Measurements from ENCODE around the gene PSD2.

The PSD2 gene

DNA sequence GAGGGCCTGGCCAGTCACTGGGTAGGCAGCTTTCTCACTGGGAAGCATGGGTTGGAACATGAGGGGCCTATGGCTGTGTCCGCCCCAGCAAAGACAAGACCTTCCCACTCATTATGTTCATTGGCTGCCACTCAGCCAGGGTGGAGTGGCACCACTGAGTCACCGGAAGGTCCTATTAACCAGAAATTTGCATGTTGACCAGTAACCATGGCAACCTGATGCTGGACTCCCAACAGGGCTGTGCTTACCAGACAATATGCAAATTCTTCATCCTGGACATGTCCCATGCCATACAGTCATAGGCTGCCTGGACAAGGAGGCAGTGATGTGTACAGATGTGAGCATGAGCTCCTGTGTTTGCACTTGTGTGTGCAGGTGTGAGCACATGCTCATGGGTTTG is 66.7 kb downstream of the PSD2 start:
- no peak for DNase-seq

DNA sequence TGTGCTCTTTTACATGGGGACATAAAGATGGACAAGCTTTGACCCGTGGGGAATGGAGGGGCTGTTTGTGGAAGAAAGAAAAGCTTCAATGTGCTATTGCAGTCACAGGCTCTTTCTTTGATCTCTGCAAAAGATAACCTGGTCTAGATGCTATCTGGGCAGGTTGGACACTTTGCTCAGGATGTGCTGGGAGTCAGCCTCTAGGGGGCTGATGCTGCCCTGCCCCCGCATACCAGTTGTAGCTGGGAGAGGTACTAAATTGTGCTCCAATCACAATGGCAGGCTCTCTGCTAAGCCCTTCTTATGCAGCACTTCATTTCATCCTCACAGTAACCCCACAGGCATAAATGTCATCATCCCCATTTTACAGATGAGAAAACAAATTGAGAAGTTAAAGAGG is 67.2 kb downstream of the PSD2 start:
- no peak for DNase-seq

DNA sequence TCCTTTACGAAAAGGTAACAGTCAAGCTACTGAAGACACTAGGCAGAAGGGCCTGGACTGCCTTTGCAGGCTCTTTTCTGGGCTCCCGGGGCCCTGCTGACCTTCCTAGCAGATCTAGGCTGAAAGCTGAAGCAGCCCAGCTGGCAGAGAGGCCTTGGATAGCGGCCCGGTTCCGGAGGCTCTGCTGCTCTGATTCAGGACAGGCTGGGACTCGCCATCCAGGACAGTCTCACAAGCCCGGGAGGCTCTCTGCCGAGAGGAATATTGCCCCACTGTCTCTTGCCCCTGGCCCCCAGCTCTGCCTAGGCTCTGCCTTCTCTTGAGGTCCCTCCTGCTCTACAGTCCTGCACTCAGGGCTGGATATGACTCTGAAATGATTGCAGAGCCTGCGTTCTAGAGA is 67.8 kb downstream of the PSD2 start:
- no peak for DNase-seq

DNA sequence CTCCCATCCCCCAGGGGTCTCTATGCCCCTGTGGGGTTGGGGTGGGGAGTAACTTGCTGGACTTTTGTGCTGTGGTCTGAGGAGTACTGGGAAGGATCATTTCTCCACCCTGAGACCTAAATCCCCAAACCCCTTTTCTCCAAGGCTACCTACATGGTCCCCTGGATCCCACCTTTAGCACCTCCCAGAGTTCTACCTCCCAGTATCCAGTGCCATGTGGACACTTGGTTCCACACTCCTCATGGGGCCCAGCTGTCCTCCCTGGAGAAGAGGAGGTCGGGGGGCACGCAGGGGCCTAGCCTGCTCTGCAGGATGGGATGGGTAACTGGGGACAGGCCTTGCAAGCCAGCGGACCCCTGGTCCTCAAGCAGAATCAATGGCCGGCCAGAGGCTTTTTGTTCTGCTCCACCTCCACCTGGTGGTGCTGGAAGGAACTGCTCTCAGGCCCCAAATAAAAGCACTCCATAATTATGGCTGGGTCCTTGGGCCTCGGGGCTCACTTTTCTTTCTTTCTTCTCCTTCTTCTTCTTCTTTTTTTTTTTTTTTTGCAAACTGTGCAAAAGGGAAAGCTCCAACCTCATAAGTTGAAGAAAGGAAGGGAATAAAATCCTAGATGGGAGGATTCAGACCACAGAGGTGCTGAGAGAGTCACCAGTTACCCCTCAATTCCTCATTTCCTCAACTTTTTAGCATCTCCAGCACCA is 68.4 kb downstream of the PSD2 start:
- DNase-seq: peak; percentile 40

DNA sequence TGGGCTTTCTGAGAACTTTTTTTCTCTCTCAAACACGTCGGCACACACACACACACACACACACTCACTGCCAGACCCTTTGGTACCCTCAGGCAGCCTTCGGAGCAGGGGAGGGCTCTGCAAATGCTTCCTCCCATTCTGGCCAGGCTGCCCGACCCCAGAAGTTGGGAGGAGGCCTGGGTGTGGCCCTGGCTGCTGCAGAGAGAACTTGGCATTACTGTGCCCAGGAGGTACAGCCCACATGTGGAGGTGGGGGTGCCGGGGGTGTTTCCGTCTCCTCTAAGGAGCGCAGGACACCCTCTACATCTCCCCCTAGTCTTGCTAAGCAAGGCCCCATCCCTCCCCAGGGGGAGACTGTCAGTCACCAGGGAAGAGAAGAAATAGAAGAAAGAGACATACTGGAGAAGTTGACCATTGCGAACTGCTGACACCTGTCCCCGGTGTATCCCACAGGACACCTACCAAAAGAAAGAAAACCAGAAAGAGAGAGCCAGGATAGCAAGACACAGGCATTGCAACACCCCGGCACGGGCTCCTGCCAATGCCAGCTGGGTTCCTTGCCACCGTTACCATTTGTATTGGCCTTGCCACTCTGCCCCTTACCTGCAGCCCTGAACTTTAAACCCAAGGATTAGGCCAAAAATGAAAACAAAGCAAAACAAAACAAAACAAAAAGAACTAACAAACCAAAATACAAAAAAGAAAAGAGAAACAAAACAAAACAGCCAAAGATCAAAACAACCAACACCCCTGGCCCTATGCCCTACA is 69.3 kb downstream of the PSD2 start:
- DNase-seq: no peak

DNA sequence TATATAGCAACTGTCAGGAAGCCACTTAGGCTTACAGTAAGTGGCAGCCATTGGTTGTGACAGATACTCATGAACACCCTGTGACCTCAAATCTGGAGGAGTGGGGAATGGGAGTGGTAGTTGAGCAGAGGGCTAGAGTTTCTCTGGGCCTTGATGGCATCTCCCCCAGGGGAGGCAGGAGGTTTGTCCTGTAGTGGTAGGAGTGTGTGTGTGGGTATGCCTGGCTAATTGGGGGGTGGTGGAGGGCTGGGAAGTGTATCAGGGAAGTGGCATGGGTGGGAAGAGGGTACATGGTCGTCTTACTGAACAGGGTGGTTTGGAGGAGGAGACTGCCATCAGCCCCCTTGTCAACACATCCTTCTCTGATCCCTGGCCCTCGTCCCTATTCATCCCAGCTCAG is 71.5 kb downstream of the PSD2 start:
- DNase-seq: no peak

DNA sequence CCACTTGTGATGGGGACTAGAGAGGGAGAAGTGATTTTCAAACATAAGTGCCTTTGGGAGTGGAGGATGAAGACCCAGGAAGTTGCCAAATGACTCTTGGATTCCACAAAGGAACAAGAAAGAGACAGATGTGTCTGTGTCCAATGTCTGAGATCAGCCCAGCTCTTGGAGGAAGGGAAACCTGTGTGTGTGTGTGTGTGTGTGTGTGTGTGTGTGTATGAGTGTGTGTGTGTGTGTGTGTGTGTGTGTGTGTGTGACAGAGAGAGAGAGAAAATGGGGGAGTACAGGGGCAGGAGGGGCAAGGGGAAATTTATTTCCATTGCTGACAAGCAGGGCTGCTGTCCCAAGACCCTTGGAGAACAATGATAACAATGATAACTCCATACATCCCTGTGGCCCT is 72.0 kb downstream of the PSD2 start:
- no peak for DNase-seq

DNA sequence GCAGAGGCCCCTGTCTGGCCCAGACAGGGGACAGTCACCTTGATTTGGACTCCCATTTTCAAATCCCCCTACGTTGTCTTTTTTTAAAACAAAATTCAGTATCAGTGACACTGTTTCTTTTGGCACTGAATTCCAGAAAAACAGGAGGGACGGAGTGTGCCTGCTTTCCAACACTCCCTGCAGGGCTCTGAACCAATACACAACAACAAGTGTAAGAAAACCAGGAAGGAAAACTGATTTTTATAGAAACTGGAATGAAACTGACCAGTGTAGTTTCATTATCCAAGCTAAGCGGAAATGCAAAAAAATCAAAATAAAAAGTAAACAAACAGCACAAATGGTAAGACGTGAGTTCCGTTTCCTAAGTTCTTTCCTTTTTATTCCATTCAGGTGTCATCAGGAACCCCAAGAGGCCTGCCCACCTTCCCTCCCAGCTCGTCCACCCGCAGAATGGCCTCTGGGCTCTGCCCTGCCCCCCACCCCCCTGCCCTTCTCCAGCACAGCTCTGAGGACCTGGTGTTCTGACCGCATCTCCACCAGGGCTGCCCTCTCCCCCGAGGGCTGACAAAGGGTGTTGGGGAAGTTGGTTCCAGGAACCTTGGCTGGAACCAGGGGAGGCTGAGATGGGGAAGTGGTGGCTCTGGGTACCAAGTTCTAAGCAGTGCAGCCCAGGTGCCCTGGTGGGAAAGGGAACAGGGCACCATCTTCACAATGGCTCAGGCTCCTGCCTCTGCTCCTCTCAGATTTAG is 73.6 kb downstream of the PSD2 start:
- DNase-seq: no peak

DNA sequence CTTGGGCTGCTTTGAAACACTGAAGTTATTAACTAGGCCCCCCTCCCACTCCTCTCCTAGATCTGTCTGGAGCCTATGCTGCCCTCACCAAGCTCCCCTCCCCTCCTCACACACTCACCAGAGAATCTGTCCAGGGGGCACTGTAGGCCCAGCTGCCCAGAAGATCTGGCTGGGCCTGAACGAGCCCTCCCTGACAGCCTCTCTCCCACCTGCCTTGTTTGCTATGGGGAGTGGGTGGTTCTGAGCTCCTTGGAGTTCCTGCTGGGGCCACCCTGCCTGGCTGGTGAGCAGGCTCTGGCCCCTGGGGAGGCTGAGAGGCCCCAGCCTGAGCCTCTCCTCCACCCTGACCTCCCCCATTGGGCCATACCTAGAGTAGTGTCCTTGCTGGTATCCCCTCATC is 75.1 kb downstream of the PSD2 start:
- no peak for DNase-seq

DNA sequence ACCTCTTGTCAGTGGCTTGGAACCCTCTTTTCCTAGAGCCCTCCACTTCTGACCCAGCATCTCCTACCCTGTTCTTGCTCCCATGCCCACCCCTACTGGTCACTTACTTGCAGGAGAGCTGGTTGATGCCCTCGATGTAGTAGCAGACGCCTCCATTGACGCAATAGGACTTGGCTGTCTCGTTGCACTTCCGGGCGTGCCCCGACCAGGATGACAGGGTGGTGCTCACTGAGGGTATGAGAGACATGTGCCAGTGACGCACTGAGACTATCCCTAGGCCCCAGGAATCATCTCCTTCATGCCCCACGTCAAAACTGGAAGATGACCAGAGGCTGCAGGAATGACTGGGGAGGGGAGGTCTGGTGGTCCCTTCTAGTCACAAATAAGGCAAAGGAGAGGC is 76.0 kb downstream of the PSD2 start:
- DNase-seq: no peak

DNA sequence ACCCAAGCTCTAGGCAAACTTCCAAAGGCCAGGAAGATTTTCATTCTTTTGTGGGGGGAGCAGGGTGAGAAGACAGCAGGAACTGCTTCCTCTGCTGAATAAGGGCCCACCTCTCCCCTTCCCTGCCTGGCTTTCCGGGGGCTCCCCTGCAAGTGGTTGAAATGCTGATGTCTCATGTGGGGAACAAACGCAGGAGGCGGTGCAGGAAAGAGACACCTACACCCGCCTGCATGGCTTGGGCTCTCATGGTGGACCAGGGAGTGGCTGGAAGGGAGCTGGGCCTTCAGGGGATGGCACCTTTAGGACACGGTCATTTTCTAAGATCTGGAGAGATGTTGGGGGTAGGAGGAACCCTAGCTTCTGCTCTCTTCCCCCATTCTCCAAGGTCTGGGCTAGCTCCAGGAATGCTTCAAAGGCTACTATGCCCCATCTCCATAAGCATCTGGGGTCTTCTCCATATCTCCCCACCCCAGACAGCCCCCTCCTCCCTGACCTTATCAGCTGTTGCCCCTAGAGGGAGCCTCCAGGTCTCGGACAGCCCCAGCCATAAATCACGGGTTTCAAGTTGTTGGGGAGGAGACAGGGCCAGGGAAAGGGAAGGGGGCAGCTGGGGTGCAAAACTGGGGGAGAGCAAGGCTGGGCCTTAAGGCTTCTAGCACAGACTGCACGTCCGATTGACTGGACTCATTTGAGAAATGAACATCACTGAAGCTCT is 76.6 kb downstream of the PSD2 start:
- no peak for DNase-seq

DNA sequence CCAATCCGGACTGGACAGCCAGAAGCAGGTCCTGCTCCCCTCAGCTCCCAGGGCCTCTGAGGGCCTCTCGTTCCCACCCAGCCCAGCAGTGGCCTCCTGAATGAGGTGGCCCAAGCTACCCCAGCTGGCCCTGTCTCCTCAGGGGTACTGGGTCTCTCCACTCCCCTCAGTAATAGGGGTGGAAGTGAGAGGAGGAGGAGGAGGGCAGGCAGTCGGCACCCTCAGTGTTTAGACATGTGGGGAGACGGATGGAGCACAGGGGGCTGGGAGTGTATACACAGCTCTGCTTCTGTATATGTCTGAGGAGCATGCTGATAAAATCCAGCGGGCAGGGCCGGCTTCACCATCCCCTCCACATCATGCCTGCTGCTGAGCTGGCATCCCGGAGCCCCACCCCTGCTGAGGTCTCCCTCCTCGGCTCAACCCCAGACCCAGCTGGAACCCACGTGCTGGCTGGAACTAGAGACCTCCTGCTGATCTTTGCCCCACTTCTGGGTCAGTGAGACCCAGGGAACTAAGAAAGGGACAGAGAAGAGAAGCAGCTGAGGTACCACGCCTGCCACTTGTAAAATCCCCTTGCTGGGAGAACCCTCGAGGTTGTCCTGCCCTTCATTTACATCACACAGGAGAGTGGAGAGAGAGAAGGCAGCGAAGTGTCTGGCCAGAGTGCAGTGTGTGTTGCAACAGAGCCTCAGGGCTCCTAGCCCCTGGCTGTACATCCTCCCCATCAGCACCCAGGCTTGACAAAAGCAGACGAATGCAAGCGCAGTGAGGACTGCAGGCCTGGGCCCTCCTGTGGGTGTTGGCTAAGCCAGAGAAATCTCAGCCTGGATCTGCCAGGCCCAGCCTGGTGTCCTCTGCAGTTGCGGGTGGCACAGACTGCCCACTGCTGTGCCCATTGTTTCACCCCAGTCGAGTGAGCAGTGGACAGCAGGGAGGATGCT is 77.5 kb downstream of the PSD2 start:
- DNase-seq: no peak

DNA sequence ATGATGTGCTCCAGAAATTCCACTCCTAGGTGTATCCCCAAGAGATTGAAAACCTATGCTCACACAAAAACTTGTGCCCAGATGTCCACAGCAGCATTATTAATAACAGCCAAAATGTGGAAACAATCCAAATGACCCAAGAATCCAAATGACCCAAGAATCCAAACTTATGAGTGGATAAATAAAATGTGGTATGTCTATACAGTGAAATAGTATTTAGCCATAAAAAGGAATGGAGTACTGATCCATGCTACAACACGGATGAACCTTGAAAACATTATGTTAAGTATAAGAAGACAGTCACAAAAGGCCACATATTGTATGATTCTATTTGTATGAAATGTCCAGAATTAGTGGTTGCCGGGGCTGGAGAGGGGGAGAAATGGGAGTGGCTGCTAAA is 80.3 kb downstream of the PSD2 start:
- DNase-seq: no peak

DNA sequence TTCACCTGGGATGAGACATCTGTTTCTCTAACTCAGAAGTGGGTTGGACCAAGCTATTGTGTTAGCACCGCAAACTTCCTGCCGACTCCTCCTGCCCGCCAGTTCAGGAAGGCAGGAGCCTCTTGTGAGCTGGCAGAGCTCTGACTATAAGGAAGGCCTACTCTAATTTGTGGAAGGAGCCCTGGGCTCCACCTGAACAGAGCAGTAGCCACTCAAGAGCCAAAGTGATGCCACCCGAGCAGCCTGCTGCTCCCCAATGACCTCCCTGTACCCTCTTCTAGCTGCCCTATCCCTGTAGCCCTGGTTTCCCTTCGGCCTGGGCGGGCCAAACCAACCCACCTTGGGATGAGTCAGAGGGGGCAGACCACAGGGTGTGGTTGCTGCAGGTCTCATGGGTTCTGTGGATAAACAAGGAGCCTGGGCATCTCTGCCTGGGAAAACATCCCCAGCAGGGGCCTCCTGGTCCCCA is 81.6 kb downstream of the PSD2 start:
- DNase-seq: no peak

DNA sequence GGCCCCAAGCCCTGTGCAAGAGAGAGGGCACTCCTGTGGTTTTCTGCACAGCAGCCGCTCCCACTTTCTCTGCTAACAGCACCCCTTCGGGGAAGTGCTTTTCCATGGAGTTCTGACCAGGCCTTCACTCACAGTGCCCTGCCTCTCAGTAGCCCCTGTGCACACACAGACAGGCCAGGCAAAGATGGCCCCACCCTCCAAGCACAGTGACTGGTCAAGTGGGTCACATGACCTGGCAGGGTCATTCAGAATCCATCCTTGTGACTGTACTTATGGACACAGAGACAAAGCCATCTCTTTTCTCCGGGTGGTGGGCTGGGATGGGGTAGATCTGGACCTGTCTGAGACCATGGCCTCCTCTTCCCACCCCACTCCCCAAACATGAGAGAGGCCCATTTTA is 82.5 kb downstream of the PSD2 start:
- DNase-seq: no peak

DNA sequence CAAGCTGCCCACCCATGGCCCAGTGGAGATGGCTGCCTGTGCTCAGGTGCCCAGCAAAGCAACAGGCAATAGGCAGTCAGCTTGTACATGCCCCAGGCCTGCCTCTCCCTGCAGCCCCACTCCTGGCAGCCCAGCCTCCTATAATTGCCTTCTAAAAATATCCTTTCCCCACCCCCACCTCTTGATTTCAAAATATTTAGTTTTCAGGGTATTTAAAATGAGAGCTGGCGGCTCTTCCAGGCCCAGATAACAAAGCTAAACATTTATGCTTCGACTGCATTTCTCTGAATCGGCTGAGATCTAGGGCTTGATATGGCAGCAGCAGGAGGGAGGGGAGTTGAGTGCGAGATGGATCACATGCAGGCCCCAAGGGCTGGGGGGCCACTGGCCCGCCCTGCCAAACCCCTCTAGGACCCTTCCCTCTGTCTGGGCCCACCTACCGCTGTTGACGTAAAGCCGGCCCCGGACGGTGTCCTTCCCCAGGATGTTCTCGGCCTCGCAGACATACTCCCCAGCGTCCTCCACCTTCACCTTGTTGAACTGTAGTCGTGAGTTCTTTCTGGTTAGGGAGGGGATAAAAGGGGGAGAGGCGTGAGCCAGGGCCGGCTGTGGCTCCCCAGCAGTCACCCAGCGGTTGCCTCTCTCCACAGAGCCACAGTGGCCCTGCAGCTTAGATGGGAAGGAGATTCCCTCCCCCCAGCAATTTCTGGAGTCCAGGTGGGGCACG is 85.0 kb downstream of the PSD2 start:
- DNase-seq: no peak

DNA sequence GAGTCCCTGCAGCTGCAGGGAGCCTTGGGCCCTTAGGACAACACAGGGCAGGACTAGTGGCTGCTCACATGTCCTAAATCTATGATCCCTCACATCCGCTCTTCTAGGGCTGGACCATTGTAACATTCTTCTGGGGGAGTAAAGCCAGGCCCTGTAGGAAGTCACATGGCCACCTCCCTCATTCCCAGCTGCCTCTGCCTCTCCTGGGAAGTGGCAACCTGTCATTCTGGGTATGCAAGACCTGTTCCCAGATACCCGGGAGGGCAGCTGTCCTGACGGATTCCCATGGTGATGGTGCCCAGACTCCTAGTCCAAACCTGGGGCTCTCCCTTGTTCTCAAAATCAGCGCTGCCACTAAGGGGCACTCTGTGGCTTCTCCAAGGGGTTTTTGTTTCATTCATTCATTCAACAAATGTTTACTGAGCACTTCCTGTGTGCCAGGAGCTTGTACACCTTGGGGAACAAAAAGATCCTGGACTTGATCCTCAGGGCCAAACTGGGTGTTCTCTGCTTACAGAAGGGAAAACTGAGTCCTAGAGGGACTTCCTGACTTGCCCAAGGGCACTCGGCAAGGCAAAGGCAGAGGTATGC is 85.6 kb downstream of the PSD2 start:
- no peak for DNase-seq

DNA sequence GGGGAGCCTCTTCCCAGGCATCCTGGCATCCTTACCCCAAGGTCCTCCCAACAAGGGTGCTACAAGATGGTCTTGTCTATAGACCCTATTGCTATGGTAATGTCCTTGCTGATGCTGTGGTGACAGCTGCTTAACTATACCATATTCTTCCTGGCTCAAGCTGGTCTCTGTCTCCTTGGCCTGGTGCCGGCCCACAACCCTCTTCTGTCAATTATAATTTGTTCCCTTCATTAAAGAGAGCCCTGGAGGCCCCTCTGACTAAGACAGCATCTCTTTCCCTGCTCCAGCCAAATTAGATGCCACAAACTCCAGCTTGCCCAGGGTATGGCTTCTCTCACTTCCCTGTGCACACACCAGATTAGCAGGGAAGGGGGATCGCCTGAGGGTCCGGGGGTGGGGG is 86.7 kb downstream of the PSD2 start:
- no peak for DNase-seq

DNA sequence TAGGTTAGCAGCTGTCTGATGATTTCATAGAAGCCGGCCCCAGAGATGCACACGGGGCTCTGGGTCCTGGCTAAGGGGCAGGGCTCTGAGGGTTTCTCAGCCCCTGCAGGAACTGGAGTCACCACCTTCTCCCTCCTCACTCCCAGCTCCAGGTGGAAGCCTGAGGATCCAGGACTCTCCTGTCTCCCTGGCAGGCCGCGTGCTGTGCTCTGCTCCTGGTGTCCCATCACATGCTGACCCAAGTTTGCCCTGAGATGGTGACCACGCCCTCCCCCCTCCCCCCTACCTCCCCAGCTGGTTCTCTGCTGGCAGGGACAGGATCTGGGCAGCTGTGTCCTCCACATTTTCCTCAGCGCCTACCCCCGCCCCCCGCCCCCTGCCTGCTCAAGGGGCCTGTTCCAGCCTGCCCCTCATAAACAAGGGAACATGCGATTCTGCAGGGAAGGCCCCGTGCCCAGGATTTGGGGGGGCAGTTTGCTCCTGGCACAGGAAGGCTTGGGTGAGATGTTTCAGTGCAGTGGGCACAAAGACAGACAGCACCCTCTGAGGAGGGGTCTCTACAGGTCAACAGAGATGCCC is 87.4 kb downstream of the PSD2 start:
- no peak for DNase-seq

DNA sequence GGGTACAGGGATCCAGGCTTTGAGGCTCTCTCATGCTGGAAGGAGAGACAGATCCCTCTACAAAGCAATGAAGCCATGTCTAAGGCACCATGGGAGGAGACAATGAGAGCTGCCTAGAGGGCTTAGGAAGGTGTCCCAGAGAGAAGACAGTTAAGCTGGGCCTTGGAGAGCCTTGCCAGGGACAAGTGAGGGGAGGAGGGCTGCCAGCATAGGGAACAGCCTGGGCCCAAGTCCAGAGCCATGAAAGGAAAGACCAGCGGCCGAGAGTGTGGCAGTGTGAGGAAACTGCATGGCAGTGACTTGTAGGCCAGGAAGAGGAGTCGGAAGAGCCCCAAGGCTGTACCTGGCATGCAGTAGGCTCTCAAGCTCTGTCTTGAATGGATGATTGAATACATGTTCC is 88.5 kb downstream of the PSD2 start:
- no peak for DNase-seq

DNA sequence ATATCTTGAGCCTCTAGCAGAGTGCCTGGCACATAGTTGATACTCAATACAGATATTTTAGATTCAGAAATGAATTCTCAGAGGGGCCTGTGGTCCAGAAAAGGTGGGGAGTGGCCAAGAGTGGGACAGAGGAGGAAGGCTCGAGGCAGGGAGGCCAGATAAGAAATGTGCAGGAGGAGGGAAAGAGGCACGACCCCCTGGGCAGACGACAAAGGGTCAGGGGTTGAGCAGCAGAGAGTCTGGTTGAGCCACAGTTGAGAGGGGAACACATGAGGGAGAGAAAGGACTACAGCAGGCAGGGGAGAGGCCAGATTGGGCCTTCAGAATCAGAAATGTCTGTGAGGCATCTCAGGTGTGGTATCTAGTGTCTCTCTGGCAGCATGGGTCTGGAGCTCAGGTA is 89.1 kb downstream of the PSD2 start:
- no peak for DNase-seq
